OCI-LY3 (cell line): ENCODE measurements around the gene NRP1.

Source experiments
- EZH2phosphoT487 ChIP-seq: fragments of 200-600 bp; shearing (Covaris generic); IDR thresholded peaks from 2 replicates; pipeline ENCODE4 v1.6.1; 2018; ENCODE audit warnings: antibody characterized with exemption, mixed run types, low read depth
- TF ChIP-seq, protein P1 (sequence below): fragments of 200-600, 300-600 bp; sonication (generic); IDR thresholded peaks from 2 replicates; pipeline ENCODE4 v1.5.1; 2014; ENCODE audit warnings: antibody characterized with exemption, low read length, low read depth

DNA sequence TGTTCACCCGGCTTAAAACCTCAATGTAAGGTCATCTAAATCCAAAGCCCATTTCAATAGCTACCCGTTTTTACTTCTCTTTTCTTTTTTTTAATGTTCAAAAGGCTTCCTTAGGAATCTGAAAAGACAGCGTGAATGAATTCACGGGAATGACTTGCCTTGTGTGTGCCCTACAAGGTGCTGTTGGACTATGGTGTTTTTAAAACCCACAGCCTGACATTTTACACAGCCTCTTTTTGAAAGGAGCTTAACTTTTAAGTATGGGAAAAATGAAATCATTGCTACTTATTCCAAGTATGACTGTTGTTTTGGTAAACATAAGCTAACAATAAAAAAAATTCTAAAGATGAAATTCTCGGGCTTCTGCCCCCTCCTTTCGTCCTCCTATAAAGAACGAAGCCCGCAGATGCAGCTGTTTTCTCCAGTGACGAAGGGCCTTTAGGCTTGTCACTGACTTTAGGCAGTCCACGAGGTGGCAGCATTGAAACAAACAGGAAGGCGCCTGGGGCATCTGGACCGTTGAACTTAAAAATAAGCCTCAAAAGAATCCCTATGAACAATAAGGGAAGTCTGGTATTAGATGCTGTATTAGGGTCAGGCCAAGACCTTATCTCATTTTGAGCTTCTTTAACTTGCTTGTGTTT lies 141.3 kb downstream of the NRP1 start:
- TF ChIP-seq, protein P1, sequence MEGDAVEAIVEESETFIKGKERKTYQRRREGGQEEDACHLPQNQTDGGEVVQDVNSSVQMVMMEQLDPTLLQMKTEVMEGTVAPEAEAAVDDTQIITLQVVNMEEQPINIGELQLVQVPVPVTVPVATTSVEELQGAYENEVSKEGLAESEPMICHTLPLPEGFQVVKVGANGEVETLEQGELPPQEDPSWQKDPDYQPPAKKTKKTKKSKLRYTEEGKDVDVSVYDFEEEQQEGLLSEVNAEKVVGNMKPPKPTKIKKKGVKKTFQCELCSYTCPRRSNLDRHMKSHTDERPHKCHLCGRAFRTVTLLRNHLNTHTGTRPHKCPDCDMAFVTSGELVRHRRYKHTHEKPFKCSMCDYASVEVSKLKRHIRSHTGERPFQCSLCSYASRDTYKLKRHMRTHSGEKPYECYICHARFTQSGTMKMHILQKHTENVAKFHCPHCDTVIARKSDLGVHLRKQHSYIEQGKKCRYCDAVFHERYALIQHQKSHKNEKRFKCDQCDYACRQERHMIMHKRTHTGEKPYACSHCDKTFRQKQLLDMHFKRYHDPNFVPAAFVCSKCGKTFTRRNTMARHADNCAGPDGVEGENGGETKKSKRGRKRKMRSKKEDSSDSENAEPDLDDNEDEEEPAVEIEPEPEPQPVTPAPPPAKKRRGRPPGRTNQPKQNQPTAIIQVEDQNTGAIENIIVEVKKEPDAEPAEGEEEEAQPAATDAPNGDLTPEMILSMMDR, result peak; percentile 65
- TF ChIP-seq EZH2phosphoT487, result no peak
